ENCODE results near the gene PRUNE2. TPM values are rescaled to one million over a fixed set of nuclear protein-coding genes. Genes with fewer than 3 reads are reported as not detected.
"Not testable (repeated sequence)": the region's sequence is repeated elsewhere in the genome, so short reads cannot be mapped to it uniquely, and the experiment has no call there.

Gene PRUNE2
- total RNA-seq, 1 donor: 1.3 TPM

DNA sequence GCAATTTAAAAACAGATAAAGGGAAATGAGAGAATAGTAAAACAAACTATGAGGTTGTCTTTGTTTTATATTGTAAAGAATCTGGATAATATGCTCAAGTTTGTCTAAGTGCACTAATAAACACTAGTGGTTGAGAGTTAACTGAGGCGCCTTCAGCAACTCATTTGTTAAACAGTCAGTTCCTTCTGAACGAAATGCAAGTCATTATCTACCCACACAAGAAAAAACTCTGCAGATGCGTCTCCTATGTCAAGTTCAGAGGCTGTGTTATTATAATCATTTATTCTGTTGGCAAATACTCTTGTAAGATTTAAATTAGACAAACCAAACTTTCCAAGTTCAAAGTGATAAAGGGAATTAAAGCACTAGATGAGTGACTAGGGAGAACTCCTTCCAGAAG, 162.0 kb downstream of the PRUNE2 start:
- DNase-seq (ENCODE audit: low read depth in 2 of 3, low spot score in 2 of 3): peak in 2 of 3 donors; percentile 22 to 59

GRCh38 chr9:76742890-76743289, 163.0 kb downstream of the PRUNE2 start:
- not testable (repeated sequence) for DNase-seq (ENCODE audit: low read depth in 2 of 3, low spot score in 2 of 3)

GRCh38 chr9:76741524-76741923, 164.4 kb downstream of the PRUNE2 start:
- DNase-seq (ENCODE audit: low read depth in 2 of 3, low spot score in 2 of 3): no peak

DNA sequence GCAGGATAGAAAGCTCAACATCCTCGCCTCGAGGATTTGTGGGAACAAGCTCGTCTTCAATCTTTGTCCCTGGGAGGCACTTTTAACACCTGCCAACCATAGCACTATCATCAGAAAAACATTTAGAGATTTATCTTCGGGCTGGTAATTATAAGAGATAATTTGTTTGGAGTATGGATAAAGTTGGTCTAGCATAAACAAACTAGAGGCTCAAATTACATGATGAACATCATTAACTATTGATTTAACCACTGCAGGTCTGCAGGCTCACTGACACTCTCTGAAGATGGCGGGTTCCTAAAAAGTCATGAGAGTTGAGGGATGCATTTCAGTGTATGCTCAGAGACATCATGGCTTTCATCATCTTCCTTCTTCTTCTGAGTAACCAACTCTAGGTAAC, 167.5 kb downstream of the PRUNE2 start:
- DNase-seq (ENCODE audit: low read depth in 2 of 3, low spot score in 2 of 3): no peak

GRCh38 chr9:76737154-76737902, 168.6 kb downstream of the PRUNE2 start:
- no peak for DNase-seq (ENCODE audit: low read depth in 2 of 3, low spot score in 2 of 3)

GRCh38 chr9:76734716-76735115, 171.2 kb downstream of the PRUNE2 start:
- DNase-seq (ENCODE audit: low read depth in 2 of 3, low spot score in 2 of 3): no peak

GRCh38 chr9:76733096-76733495, 172.8 kb downstream of the PRUNE2 start:
- DNase-seq (ENCODE audit: low read depth in 2 of 3, low spot score in 2 of 3): no peak

DNA sequence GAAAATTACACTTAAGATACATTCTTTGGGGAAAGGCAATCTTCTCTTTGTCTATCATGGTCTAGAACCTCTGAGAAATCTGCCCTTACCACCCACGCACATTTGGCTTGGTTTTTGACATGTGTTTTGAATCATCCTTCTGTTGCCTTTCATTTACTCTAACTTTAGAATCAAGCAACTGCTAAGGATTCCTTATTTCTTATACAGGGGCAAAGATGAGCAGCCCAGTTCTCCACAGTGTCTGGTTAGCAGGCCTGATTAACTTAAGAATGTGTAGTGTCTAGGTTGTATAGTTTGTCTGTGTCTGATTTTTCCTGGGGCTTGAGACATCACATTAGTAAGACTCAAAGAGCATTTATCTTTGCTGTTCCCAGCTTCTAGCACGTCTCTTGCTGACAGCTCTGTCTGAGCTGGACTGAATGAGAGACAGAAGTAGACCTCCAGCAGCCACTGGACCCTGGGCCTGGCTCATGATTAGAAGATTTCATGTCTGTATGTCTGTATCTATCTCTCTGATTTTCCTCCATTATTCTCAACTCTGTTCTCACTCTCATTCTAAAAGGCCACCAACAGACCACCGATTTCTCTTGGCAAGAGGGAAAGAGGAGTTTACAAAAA, 173.5 kb downstream of the PRUNE2 start:
- no peak for DNase-seq (ENCODE audit: low read depth in 2 of 3, low spot score in 2 of 3)

DNA sequence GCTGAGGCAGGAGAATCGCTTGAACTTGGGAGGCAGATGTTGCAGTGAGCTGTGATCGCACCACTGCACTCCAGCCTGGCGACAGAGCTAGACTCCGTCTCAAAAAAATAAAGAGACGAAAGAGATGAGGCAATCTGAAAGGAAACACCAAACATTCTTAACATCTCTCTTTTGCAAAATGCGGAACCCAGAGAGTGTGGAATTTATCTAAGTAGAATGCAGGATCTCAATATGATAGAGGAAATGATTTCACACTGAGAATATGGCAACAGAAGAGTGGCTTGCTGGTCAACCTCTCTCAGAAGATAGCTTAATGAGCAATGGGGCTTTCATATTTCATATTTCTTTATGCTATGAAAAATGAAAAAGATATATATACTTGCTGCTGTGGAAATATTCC, 175.1 kb downstream of the PRUNE2 start:
- no peak for DNase-seq (ENCODE audit: low read depth in 2 of 3, low spot score in 2 of 3)

DNA sequence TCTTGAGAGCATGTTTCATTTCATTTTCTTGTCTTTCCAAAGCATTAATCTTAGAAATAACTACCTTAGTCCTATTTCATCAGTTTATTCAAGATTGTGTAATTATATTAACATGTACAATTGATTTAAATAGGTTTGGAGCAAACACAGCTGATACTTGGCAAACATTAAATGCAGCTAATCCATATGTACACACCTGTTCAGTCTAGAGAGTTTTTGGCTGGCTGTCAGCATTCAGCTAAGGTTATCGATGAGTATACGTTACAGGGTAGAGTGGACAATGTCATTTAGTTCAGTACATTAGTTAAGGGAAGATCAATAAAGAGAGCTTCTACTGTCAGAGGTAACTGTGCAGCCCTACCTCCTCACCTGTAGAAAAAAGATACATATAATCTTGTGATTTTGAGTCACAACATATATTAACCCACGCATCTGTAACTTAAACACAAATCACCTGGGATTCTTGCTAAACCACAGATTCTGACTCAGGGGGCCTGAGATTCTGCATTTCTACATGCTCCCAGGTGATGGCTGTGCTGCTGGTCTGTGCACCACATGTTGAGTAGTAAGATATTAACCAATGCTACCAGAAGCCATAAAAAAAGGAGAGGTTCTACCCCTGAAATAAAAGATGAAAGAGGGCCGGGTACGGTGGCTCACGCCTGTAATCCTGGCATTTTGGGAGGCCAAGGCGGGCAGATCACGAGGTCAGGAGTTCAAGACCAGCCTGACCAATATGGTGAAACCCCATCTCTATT, 175.8 kb downstream of the PRUNE2 start:
- DNase-seq (ENCODE audit: low read depth in 2 of 3, low spot score in 2 of 3): no peak

DNA sequence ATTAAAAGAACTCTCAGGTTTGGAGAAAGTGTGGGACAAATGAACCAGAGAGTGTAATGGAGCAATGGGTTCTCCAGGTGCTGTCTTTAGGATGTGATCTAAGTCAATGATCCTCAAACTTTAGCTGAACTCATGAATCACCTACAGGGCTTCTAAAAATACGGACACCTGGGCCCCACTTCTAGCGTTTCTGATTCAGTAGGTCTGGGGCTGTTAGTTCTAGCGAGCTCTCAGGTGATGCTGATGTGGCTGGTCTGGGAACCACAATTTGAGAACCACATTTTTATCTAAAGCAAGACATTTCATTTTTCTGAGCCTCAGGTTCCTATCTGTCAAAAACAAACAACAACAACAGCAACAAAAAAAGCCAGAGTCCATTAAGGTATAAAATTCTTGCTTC, 176.8 kb downstream of the PRUNE2 start:
- DNase-seq (ENCODE audit: low read depth in 2 of 3, low spot score in 2 of 3): no peak

GRCh38 chr9:76725885-76726284, 180.0 kb downstream of the PRUNE2 start:
- DNase-seq (ENCODE audit: low read depth in 2 of 3, low spot score in 2 of 3): no peak

DNA sequence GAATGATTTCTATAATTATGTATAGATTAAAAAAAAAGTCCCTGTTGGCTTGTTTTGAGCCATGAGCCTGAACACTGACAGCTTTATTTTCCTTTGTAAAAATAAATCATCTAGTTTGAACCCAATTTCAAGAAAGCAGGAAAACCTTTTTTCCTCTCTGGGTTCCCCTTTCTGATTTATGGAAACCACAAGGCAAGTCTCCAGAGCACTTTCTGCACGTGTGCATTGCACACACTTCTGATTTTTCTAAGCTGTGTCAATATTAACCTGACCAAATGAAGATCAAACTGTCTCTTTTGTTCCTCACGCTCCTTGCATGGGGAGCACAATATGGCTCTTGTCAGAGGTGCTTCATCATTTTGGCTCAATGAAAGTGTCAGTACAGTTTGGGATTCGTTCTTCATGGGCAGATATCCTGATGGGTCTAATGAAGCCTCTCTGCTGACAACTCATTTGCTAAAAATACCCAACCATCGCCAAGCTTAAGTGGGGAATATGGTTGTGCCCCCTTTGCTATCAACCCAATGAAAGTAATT, 180.8 kb downstream of the PRUNE2 start:
- peak in 1 of 3 donors; percentile 25 for DNase-seq (ENCODE audit: low read depth in 2 of 3, low spot score in 2 of 3)

DNA sequence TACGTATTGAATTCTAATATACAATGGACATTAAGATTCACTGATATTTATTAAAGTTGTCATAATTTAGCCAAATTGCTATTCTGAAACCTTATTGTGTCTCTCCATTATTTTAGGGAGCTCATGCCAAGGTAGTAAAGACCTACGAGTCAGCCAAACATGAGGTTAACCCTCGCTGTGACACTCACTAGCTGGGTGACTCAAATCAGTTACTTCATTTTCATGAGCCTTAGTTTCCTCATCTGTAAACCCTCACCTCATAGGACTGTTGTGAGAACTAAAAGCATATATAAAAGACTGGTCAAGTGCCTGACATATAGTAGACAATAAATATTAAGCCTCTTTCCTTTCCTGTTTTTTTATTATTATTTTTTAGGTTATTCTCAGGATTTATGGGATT, 185.7 kb downstream of the PRUNE2 start:
- no peak for DNase-seq (ENCODE audit: low read depth in 2 of 3, low spot score in 2 of 3)

DNA sequence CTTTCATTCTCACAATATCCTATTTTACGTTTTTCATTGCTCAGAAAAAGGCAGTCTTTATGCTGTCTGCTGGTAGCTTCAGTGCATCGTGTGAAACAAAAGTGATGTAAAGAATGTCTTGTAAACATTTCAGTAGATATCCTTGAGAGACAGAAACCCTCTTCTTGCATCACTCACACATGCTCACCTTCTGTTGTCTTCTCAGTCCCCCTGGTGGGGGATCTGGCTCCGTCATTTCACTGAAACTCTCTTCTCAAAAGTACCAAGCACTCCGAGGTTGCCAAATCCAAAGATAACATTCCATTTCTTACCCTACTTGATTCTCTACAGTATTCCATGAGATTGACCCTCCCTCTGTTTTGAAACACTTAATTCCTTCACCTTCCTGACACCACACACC, 187.7 kb downstream of the PRUNE2 start:
- no peak for DNase-seq (ENCODE audit: low read depth in 2 of 3, low spot score in 2 of 3)

- DNase-seq (ENCODE audit: low read depth in 2 of 3, low spot score in 2 of 3): peak in 2 of 3 donors; percentile 22 to 31
These were observed 188.3 kb downstream of the PRUNE2 start for GRCh38 chr9:76717613-76718012.

DNA sequence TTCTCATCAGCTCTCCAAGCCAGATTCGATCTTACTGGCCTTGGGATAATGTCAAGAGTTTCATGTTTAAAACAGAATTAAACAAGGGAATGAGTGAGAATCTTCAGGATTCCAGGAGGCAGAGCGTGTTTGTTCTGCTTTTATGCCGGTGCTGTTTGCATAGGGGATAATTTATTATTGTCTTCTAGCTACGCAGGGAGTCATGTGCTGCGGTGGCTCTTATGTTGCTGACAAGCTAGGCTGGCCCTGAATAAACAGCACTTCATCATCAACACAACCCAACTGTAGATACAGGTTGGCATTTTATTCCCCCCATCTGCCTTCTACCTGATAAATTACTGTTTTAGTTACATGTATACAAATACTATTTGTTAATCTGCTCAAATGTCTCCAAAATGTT, 188.7 kb downstream of the PRUNE2 start:
- no peak for DNase-seq (ENCODE audit: low read depth in 2 of 3, low spot score in 2 of 3)

DNA sequence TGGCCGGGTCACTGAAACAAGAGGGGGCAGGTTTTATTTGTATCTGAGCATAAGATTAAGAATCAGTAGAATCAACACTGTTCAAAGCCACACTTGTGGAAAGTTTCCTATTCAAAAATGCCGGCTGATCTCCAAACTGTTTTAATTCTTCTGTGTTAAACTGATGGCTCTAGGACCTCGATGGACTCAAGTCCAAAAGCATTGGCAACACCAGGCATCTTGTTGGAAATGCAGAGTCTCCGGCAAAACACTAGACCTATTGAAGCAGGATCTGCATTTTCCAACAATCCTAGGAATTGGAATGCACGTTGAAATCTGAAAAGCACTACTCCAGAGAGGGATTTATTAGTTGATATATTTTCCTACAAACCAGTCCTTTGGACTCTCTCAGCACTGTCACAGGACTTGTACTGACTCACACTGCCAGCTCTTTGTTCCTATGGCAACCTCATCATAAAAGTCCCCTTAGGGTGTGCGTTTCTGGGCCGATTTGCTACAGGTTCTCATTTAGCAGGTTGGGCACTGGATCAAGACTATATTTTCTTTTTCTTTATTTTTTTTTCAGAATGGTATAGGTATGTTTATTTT, 189.7 kb downstream of the PRUNE2 start:
- DNase-seq (ENCODE audit: low read depth in 2 of 3, low spot score in 2 of 3): no peak

GRCh38 chr9:76713381-76713780, 192.5 kb downstream of the PRUNE2 start:
- no peak for DNase-seq (ENCODE audit: low read depth in 2 of 3, low spot score in 2 of 3)

GRCh38 chr9:76709020-76709419, 196.9 kb downstream of the PRUNE2 start:
- DNase-seq (ENCODE audit: low read depth in 2 of 3, low spot score in 2 of 3): no peak

DNA sequence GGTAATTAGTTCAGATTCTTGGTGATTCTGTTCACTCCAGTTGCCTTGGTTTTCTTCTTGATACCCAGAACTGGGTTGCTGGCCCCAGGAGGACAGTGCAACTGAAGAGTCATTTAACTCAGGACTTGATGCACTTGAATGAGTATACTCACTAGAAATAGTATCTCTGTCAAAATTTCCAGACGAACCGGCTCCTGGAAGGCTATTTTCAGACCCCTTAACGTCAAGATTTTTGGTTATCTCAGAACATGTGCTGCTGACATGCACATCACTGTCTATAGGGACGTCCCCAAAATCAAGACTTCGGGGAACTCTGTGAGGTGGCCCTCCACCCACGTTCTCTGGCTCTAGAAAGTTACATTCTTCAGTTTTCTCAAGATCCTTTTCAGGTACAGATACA, 198.4 kb downstream of the PRUNE2 start:
- no peak for DNase-seq (ENCODE audit: low read depth in 2 of 3, low spot score in 2 of 3)

Data from hematopoietic multipotent progenitor cell (in vitro differentiated cells).